ENCODE results near the gene TRIM26.
"Not testable (repeated sequence)": the region's sequence is repeated elsewhere in the genome, so short reads cannot be mapped to it uniquely, and the experiment has no call there.

The TRIM26 gene

GRCh38 chr6:30154709-30155519 lies 58.3 kb downstream of the TRIM26 start:
- peak; percentile 96 for FAIRE-seq
- peak; percentile 92 for DNase-seq (ENCODE audit: low spot score)

- FAIRE-seq = no peak
- no peak for DNase-seq (ENCODE audit: low spot score)
These were observed 59.1 kb downstream of the TRIM26 start for GRCh38 chr6:30154061-30154460.

- DNase-seq (ENCODE audit: low spot score) (no peak), FAIRE-seq (no peak)
These were observed 60.1 kb downstream of the TRIM26 start for GRCh38 chr6:30152910-30153610.

- no peak for DNase-seq (ENCODE audit: low spot score)
- FAIRE-seq = no peak
These were observed 61.1 kb downstream of the TRIM26 start for GRCh38 chr6:30152016-30152673.

GRCh38 chr6:30151580-30151979 lies 61.6 kb downstream of the TRIM26 start:
- FAIRE-seq (no peak), DNase-seq (ENCODE audit: low spot score) (no peak)

- FAIRE-seq = peak; percentile 82
- peak; percentile 69 for DNase-seq (ENCODE audit: low spot score)
These were observed 62.4 kb downstream of the TRIM26 start for GRCh38 chr6:30150671-30151395.

GRCh38 chr6:30149858-30150550 lies 63.2 kb downstream of the TRIM26 start:
- no peak for FAIRE-seq
- DNase-seq (ENCODE audit: low spot score) = no peak

- FAIRE-seq = no peak
- DNase-seq (ENCODE audit: low spot score) = no peak
These were observed 64.0 kb downstream of the TRIM26 start for GRCh38 chr6:30149234-30149633.

- FAIRE-seq (no peak), DNase-seq (ENCODE audit: low spot score) (no peak)
These were observed 66.1 kb downstream of the TRIM26 start for GRCh38 chr6:30147096-30147495.

- DNase-seq (ENCODE audit: low spot score) (no peak), FAIRE-seq (no peak)
These were observed 67.4 kb downstream of the TRIM26 start for GRCh38 chr6:30145818-30146217.

- no peak for DNase-seq (ENCODE audit: low spot score)
- FAIRE-seq = no peak
These were observed 68.4 kb downstream of the TRIM26 start for GRCh38 chr6:30144811-30145210.

- DNase-seq (ENCODE audit: low spot score) = no peak
- no peak for FAIRE-seq
These were observed 69.4 kb downstream of the TRIM26 start for GRCh38 chr6:30143780-30144179.

- no peak for FAIRE-seq
- no peak for DNase-seq (ENCODE audit: low spot score)
These were observed 70.5 kb downstream of the TRIM26 start for GRCh38 chr6:30142665-30143064.

GRCh38 chr6:30140240-30140639 lies 73.0 kb downstream of the TRIM26 start:
- FAIRE-seq; DNase-seq (ENCODE audit: low spot score): not testable (repeated sequence)

- FAIRE-seq = no peak
- DNase-seq (ENCODE audit: low spot score) = no peak
These were observed 76.5 kb downstream of the TRIM26 start for GRCh38 chr6:30136570-30137286.

GRCh38 chr6:30135757-30136156 lies 77.4 kb downstream of the TRIM26 start, which contains the start of gene TRIM40:
Gene TRIM40 (plus strand): TSS chr6:30136140. CDS start chr6:30137037, 897 bp downstream.
- FAIRE-seq = no peak
- DNase-seq (ENCODE audit: low spot score) = no peak

GRCh38 chr6:30135147-30135546 lies 78.1 kb downstream of the TRIM26 start:
- no peak for FAIRE-seq
- DNase-seq (ENCODE audit: low spot score) = no peak
